ENCODE measurements around the gene ADAMTSL3. TPM values are rescaled to one million over a fixed set of nuclear protein-coding genes. Genes with fewer than 3 reads are reported as not detected.

ADAMTSL3 gene
- total RNA-seq, 1 donor from 2014 or later: 0.67 TPM

DNA sequence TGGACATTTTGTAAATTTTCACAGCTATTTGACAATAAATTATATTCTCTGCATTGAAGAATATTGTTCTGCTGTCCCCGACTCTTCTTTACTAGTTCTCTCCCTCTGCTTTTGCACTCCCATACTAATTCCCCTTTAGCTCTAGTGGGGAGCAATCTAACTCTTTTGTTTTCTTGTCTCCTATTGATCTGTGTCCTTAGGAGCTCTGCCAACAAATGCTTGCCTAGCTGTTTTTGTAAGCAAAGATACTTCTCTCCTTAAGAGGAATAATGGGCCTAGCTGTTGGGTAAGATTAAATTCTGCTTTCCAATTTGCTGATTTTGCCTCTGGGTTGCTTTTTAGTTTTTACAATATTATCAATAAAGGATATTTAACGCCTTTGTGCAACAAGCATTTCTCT, 17.7 kb downstream of the ADAMTSL3 start:
- no peaks in the 10 kb centered on the region for H3K36me3 ChIP-seq (ENCODE audit: control insufficient read depth, insufficient read depth, low read length)
- no peak overlapping the region for H3K4me3 ChIP-seq (ENCODE audit: low read depth, low read length)
- DNase-seq (ENCODE audit: low read depth): no peak
- TF ChIP-seq, protein P1, sequence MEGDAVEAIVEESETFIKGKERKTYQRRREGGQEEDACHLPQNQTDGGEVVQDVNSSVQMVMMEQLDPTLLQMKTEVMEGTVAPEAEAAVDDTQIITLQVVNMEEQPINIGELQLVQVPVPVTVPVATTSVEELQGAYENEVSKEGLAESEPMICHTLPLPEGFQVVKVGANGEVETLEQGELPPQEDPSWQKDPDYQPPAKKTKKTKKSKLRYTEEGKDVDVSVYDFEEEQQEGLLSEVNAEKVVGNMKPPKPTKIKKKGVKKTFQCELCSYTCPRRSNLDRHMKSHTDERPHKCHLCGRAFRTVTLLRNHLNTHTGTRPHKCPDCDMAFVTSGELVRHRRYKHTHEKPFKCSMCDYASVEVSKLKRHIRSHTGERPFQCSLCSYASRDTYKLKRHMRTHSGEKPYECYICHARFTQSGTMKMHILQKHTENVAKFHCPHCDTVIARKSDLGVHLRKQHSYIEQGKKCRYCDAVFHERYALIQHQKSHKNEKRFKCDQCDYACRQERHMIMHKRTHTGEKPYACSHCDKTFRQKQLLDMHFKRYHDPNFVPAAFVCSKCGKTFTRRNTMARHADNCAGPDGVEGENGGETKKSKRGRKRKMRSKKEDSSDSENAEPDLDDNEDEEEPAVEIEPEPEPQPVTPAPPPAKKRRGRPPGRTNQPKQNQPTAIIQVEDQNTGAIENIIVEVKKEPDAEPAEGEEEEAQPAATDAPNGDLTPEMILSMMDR (IDR thresholded peaks at IDR 0.05; ENCODE audit: insufficient read depth, low read length, poor library complexity, severe bottlenecking): no peak
- no peaks in the 10 kb centered on the region for H3K27me3 ChIP-seq (ENCODE audit: control insufficient read depth, insufficient read depth, low read length)

DNA sequence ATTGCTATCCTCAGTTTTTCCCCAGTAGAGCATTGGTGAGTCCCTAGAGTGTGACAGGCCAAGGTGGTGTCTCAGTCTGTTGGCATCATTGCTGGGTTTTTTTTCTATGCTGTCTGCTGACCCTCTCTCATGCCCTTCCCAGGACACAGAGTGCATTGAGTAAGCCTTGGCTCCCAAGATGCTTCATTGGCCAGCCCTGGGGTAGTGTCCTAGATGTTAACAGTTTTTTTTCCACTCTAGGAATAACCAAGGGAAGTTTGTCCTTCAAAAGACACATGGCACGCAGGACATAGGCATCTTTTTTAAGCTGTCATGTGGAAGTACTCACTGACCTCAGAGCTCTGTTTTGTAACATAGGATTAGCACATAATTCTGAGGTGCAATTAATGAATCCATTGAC, 19.5 kb downstream of the ADAMTSL3 start:
- TF ChIP-seq, protein P1 (IDR thresholded peaks at IDR 0.05; ENCODE audit: insufficient read depth, low read length, poor library complexity, severe bottlenecking): no peak
- H3K27me3 ChIP-seq (ENCODE audit: control insufficient read depth, insufficient read depth, low read length): no peaks in the 10 kb centered on the region
- H3K36me3 ChIP-seq (ENCODE audit: control insufficient read depth, insufficient read depth, low read length): no peaks in the 10 kb centered on the region
- DNase-seq (ENCODE audit: low read depth): no peak
- no peak overlapping the region for H3K4me3 ChIP-seq (ENCODE audit: low read depth, low read length)

DNA sequence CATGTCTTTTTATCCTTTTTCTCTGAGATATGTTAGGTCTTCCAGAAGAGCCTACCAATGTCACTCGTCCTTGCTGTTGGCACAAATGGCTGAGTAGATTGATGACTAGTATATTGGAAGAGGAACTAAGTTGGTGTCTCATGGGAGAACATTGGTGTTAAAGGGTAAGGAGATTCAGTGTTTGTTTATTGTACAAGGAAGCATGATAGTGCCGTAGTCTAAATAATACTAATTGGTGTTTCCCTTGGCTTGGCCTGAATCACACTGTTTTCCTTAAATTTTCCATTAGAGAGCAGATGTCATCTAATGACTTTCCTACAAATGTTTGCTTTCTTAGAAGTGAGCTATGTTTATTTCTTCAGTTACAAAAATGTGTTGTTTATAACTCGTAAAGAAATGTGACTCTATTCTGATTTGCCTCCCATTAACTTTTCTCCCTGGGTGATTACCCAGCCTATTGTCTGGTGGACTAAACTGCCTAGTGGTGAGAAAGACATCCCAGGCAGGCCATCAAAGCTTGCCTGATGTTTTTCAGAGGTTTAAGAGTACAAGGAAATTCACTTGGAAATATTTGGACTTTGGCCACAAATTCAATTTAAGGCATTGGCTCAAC, 28.7 kb downstream of the ADAMTSL3 start:
- H3K36me3 ChIP-seq (ENCODE audit: control insufficient read depth, insufficient read depth, low read length): no peaks in the 10 kb centered on the region
- no peak for DNase-seq (ENCODE audit: low read depth)
- TF ChIP-seq, protein P1 (IDR thresholded peaks at IDR 0.05; ENCODE audit: insufficient read depth, low read length, poor library complexity, severe bottlenecking): no peak
- H3K4me3 ChIP-seq (ENCODE audit: low read depth, low read length): no peak overlapping the region
- H3K27me3 ChIP-seq (ENCODE audit: control insufficient read depth, insufficient read depth, low read length): no peaks in the 10 kb centered on the region

DNA sequence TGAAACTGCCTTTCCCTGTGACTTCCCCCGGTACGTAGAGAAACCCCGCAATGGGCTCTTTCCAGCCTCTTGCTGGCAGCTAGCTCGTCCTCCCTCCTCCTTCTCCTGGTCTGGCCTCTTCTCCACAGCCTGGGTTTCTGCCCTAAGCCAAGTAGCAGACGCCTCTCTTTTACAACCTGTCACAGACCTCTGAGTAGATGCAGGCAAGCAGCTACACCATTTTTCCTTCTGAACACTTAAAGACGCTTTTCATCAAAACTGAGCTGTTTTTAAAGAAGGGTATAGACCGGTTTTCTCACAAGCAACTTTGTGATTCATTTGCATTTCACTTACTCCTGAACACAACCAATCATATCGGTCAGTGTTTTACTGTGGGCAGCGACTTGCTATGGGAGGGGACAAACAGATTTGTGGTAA, 32.0 kb downstream of the ADAMTSL3 start:
- no peaks in the 10 kb centered on the region for H3K36me3 ChIP-seq (ENCODE audit: control insufficient read depth, insufficient read depth, low read length)
- TF ChIP-seq, protein P1 (IDR thresholded peaks at IDR 0.05; ENCODE audit: insufficient read depth, low read length, poor library complexity, severe bottlenecking): no peak
- H3K27me3 ChIP-seq (ENCODE audit: control insufficient read depth, insufficient read depth, low read length): no peaks in the 10 kb centered on the region
- no peak for DNase-seq (ENCODE audit: low read depth)
- H3K4me3 ChIP-seq (ENCODE audit: low read depth, low read length): no peak overlapping the region

DNA sequence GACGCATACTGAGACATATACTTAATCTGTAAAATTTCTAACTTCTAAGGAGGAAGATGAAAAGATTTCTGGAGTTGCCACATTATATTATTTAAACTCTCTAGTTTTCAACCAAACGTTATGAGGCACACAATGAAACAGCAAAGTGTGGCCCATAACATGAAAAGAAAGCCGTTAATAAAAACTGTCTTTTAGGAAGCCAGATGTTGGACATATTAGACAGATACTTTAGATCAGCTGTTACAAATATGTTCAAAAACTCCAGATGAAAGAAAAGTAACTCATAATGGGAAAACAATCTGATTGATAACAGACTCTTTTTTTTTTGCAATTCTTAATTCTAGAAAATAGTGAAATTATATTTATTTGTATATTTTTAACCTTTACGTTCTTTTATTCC, 34.3 kb downstream of the ADAMTSL3 start:
- TF ChIP-seq, protein P1 (IDR thresholded peaks at IDR 0.05; ENCODE audit: insufficient read depth, low read length, poor library complexity, severe bottlenecking): no peak
- Histone ChIP-seq H3K36me3 (ENCODE audit: control insufficient read depth, insufficient read depth, low read length) (no peaks in the 10 kb centered on the region), H3K4me3 (ENCODE audit: low read depth, low read length) (no peak overlapping the region), H3K27me3 (ENCODE audit: control insufficient read depth, insufficient read depth, low read length) (no peaks in the 10 kb centered on the region)
- no peak for DNase-seq (ENCODE audit: low read depth)

DNA sequence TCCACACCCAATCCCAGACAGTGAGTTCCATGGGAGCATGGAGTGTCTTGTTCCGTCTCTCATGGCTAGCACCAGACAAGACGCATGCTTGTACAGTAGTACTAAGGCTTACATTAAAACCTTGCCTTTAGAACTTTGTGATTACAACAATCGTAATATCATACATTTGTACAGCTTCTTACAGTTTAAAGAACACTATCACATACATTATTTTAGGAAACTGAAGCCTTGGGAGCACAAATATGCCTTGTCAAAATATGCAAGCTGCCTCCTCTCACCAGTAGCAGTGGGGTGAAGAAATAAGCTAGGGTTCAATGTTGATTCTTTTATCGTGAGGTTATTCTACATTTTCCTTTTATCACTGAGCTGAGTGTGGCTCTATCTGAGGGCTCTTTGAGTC, 36.8 kb downstream of the ADAMTSL3 start:
- H3K36me3 ChIP-seq (ENCODE audit: control insufficient read depth, insufficient read depth, low read length): no peaks in the 10 kb centered on the region
- TF ChIP-seq, protein P1 (IDR thresholded peaks at IDR 0.05; ENCODE audit: insufficient read depth, low read length, poor library complexity, severe bottlenecking): no peak
- H3K4me3 ChIP-seq (ENCODE audit: low read depth, low read length): no peak overlapping the region
- H3K27me3 ChIP-seq (ENCODE audit: control insufficient read depth, insufficient read depth, low read length): no peaks in the 10 kb centered on the region
- no peak for DNase-seq (ENCODE audit: low read depth)
